ELR (cell line): ENCODE results near the gene FSD2.
"Not testable (repeated sequence)": the region's sequence is repeated elsewhere in the genome, so short reads cannot be mapped to it uniquely, and the experiment has no call there.

Source experiments
- DNase-seq: peaks from one replicate; pipeline ENCODE4 v3.0.0-alpha.2; 2015; ENCODE audit warnings: low read depth

The FSD2 gene

DNA sequence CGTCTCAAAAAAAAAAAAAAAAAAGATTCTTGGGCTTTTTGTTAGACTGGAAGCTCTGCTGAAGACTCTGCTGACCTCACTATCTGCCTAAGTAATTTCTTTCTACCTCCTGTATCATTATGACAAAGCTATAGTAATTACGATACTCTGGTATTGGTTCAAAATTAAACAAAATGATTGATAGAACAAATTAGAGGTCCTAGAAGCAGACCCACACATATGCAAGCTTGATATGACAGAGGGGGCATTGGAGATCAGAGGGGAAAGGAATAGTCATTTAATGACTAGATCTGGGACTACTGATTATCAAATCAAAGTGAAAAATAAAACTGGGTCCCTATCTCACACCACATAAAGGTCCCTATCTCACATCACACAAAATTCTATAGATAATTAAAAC lies 74.3 kb downstream of the FSD2 start:
- DNase-seq, result no peak

DNA sequence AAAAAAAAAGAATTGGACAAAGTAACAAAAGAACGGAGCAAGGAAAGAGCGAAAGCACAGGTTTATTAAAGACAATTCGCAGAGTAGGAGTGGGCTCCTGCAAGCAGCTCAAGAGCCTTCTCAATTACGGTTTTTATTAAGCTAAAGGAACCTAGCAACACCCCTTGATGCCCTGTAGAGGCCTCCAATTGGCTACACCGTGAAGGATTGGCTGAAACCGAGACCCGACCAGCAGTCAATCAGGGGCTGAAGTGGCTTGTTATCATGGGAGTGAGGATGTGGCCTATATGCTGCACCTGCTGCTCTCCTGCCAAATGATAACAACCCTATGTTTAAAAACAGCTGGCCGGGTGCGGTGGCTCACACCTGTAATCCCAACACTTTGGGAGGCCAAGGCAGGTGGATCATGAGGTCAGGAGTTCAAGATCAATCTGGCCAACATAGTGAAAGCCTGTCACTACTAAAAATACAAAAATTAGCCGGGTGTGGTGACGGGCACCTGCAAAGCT lies 75.8 kb downstream of the FSD2 start:
- no peak for DNase-seq

DNA sequence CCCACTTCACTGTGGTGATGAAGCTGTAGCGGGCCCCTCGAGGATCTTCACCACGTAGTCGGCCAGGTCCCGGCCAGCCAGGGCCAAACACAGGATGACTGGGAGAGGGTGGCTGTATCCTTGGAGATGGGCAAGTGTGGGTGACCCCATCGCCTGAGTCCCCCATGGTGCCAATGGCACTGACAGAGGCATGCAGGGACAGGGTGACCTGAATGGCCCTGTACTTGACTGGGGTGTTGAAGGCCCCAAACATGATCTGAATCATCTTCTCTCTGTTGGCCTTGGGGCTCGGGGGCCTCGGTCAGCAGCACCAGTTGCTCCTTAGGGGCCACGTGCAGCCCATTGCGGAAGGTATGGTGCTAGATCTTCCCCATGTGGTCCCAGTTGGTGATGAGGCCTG lies 79.1 kb downstream of the FSD2 start:
- DNase-seq, result no peak

DNA sequence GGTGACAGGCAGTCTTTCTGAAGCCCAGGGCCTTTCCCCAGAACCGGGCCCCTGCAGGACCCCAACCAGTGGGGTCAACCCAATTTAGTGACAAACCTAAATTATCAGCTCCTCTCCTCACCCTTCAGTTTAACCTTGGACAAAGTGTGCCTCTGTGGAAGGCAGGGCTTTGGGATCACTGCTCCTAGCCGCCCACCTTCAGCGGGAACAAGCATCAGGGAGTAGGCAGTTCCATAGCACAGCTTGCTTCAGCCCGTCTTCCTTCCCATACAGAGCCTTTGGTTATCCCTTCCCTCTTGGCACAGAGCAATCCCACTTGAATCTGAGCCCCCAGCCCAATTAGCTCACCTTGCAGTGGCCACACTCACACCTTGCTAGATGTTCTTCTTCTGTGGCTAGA lies 90.9 kb downstream of the FSD2 start:
- no peak for DNase-seq

DNA sequence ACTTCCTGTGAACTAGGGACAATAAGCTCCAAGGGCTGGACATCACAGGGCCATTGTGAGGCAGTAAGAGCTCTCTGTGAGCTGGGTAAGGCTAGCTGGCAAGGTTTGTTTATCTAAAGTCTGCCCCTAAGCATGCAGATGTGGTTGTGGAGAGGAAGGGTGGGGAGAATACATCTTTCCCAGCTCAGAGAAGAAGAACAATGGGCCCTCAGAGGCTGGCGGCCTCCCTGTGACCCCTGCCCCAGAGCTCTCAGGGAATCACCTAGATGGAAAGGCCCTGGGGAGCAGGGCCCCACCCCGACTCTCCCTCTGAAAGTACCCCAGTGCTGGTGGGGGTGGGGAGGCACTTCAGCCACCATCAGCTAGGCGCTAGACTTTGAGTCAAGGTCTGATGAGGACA lies 91.9 kb downstream of the FSD2 start:
- no peak for DNase-seq

DNA sequence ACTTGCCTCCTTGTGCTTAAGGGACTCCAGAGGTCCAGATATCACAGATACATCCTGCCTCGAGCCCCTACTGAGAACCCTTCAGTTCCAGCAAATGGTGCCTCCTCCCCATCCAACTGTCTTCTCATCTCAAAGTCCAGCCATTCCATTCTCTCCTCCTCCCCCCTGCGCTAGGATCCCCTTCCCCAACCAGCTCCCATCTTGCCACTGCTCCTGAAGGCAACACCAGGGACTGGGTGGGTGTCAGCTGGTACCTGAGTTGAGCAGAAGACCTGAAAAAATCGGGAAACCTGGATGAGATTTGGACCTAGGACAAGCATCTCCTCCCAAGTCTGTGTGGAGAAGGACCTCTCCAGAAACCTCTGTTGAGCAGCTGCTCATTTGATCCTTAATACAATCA lies 93.8 kb downstream of the FSD2 start:
- no peak for DNase-seq

DNA sequence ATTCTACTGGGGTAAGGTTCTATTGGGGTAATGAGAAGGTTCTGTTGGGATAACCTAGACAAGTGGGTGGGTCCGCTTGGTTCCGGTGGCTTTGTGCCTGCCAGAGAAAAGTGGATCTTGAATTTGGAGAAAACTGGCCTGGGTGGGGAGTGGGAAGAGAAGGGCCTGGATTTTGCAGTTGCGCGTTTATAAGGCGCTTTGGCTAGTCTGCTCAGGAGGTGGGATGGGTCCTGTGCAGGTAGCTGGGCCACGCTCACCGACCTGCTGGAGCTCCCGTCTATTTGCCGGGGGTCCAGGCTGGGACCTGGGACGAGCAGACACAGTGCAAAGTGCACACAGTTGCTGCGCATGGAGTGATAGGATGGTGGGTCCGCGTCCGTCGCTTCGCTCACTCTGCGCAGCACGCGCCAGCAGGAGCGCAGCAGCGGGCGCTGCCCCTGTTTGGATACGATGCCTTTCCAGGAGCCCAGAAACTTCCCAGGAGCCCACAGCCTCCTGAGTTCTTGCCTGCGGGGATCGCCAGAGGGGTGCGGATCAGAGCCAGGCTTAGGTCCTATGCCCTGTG lies 94.9 kb downstream of the FSD2 start:
- DNase-seq, result no peak

DNA sequence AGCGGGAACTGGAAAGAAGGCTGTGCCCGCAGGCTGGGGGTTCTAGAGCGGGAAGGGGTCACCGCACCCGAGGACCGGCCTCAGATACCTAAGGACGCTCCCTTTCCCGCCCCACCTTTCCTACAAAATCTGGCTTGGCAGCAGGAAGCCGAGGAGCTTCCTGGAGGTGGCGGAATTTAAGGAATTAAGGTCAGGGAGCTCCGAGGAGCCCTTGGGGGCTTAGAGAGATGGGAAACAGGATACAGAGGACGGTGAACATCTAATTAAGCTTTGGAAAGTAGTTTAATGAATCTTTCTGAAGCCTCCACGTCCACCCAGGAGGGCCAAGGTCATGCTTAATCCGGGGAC lies 95.7 kb downstream of the FSD2 start:
- no peak for DNase-seq

DNA sequence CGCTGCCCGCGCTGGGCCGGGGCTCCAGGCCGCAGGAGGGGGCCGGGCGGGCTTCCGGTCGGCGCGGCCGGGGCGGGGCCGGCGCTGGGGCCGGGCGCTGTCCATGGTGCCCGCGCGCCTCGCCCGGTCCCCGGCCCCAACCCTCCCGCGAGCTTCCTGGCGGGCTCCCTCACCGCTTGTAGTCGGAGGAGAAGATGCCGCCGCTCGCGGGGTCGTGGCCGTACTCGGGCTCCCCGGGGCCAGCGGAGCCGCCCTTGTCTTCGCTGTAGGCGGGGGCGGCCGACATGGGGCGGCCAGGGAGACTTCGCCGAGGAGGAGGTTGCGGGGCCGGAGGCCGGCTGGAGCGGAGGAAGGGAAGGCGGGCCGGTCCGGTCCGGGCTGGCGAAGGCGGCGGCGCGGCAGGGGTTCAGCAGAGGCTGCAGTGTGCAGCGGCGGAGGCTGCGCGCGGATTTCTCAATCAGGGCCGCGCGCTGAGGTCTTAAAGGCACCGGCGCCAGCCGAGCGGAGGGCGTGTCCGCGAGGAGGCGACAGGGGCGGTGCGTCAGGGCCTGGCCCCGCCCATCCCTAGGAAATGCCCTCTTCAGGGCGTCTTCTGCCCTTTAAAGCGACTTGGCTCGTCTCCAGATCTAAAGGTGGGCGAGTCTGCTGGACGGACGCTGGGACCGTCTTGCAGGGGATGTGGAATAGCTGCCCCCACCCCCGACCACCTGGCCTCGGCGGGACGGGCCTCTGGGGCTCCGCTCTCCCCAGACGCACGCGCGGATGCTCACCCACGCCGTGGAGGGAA lies 96.3 kb downstream of the FSD2 start, which contains the start of gene AP3B2:
AP3B2 (minus strand) TSS at position 455 of the 787 bp plus-strand sequence; CDS start at position 286, 169 bp downstream.
- DNase-seq, result peak; percentile 66

DNA sequence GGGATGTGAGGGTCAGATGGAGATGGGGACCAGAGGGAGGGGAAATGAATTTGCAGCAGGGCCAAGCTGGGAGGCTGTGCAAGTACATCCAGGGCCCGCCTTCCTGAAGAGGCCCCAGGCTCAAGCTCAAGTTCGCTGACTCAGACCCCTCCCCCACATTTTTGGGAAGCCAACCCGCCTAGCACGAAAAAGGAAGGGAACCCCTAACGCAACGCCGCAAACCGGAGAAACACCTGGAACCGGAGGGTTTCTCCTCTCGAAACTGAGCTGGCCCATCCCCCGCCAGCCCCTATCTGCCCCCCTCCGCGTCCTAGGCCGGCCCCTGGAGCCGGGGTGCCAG lies 96.8 kb downstream of the FSD2 start:
- DNase-seq, result peak; percentile 6

DNA sequence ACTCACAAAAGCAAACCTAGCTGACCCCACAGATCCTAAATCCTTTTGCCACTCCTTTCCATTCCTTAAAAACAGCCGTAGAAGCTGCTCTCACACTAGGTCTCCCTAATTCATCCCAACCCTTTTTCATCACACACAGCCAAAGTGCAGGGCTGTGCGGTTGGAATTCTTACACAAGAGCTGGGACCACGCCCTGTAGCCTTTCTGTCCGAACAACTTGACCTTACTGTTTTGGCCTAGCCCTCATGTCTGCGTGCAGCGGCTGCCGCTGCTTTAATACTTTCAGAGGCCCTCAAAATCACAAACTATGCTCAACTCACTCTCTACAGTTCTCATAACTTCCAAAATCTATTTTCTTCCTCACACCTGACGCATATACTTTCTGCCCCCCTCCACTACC lies 100.0 kb downstream of the FSD2 start:
- DNase-seq, result not testable (repeated sequence)
